Measurements from ENCODE around the gene KLHL29. TPM values are rescaled to one million over a fixed set of nuclear protein-coding genes. Genes with fewer than 3 reads are reported as not detected.

The KLHL29 gene
- total and polyA plus RNA-seq, 2 donors (not counting 3 experiments of a cell fraction or from before 2014, with no cell fraction given): 4.6 to 12.7 TPM

- no TSS peak for BruUV-seq (replicated peaks)
- no peaks in the 10 kb centered on the region for H4K20me1 ChIP-seq (replicated peaks; ENCODE audit: control insufficient read depth, extremely low read depth, insufficient read depth, low read length)
- TF ChIP-seq GATA2 (IDR thresholded peaks at IDR 0.05; ENCODE audit: insufficient read depth, insufficient read length, low read depth, low read length) (no peak), EZH2 (IDR thresholded peaks at IDR 0.05; ENCODE audit: borderline replicate concordance, low read depth, low read length, severe bottlenecking) (no peak), MAX (IDR thresholded peaks at IDR 0.05; ENCODE audit: insufficient read depth, insufficient read length) (no peak), FOS (IDR thresholded peaks at IDR 0.05; ENCODE audit: borderline replicate concordance, insufficient read depth, low read length) (no peak), JUN (IDR thresholded peaks at IDR 0.05; ENCODE audit: borderline replicate concordance, insufficient read depth, insufficient read length, low read depth) (no peak), CTCF (IDR thresholded peaks at IDR 0.05; ENCODE audit: extremely low read depth in 1 of 2, insufficient read depth in 1 of 2, low read depth in 1 of 2, low read length in 2 of 2) (no peak), MYC (IDR thresholded peaks at IDR 0.05; ENCODE audit: low read depth, low read length) (no peak), POLR2A (IDR thresholded peaks at IDR 0.05; ENCODE audit: low read depth, low read length) (no peak), POLR2AphosphoS5 (IDR thresholded peaks at IDR 0.05; ENCODE audit: insufficient read depth, low read depth, low read length) (no peak)
- H3K4me2 ChIP-seq (ENCODE audit: insufficient read depth, low read length): no peak overlapping the region
- no peaks in the 10 kb centered on the region for H3K27me3 ChIP-seq (ENCODE audit: control insufficient read depth in 2 of 2, insufficient read depth in 2 of 2, low read length in 2 of 2)
- no peak overlapping the region for H2AFZ ChIP-seq (ENCODE audit: low read depth, low read length)
- DNase-seq (ENCODE audit: low read depth, low spot score): no peak
- intact Hi-C loops (cut with micrococcal nuclease) (no loop called here), dilution Hi-C loops (cut with MboI; ENCODE audit: extremely low pct_ligation_motif_present, low sequenced_read_pairs) (no loop called here)
- H3K4me3 ChIP-seq (replicated peaks in 1 of 3; ENCODE audit: insufficient read depth in 1 of 3, low read depth in 1 of 3, low read length in 3 of 3): no peak overlapping the region
- no peaks in the 10 kb centered on the region for H3K79me2 ChIP-seq (ENCODE audit: control insufficient read depth, insufficient read depth, low read length)
- H3K9ac ChIP-seq (replicated peaks; ENCODE audit: extremely low read depth, insufficient read depth, low read length): no peak overlapping the region
- ChIA-PET CTCF (interaction anchor here (1.9 kb wide), 1 partner anchor 12 kb away, joined by 4 read pairs; no protein-coding TSS in a partner anchor), POLR2A (no interaction called here)
- no peaks in the 10 kb centered on the region for H3K9me3 ChIP-seq (replicated peaks; ENCODE audit: control insufficient read depth, insufficient read depth, low read length)
- no peaks in the 10 kb centered on the region for H3K36me3 ChIP-seq (ENCODE audit: control insufficient read depth in 2 of 2, extremely low read depth in 1 of 2, insufficient read depth in 2 of 2, low read length in 2 of 2)
- no peaks in the 10 kb centered on the region for H3K4me1 ChIP-seq (ENCODE audit: control insufficient read depth, extremely low read depth, insufficient read depth, low read length)
- no peak overlapping the region for H3K27ac ChIP-seq (ENCODE audit: insufficient read depth, low read depth, low read length)
- FAIRE-seq: no peak
- H3K9me1 ChIP-seq (replicated peaks; ENCODE audit: control insufficient read depth, extremely low read depth, insufficient read depth, low read length): no peaks in the 10 kb centered on the region
These were observed 93.3 kb downstream of the KLHL29 start for GRCh38 chr2:23478087-23478932.

Data from endothelial cell of umbilical vein (primary cell).